Lower leg skin (tissue), 3 donors: ENCODE measurements around the gene MACF1.

ENCODE experiments used
- POLR2A ChIP-seq, 2 donors: fragments of 450-650 bp; IDR thresholded peaks; one replicate each; pipeline ENCODE4 v1.6.1; 2016 to 2017; ENCODE audit warnings: antibody characterized with exemption in 2 of 2, mild to moderate bottlenecking in 1 of 2, moderate library complexity in 1 of 2
- TF ChIP-seq, protein P1 (sequence below), 3 donors: fragments of 450-650 bp; IDR thresholded peaks; one replicate each; pipeline ENCODE4 v1.5.1; 2016; ENCODE audit warnings: antibody characterized with exemption in 3 of 3, mild to moderate bottlenecking in 3 of 3, moderate library complexity in 2 of 3

DNA sequence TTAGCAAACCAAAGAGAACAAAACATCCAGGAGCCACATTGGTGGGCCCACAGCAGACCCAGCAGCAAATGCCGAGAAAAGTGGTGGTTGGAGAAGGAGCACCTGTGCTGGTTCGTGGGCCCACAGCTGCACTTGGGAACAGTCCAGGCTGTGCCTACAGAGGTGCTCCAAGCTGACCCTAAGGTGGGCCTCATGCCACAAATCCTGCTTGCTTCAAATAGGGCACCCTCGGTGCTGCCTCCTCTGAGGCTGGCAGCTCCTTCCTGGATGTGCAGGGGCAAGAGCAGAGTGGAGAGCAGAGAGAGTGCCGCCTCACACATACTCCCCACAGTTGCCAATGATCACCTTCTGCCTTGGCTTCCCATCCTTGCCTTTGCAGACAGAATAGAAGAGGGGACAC lies 327.0 kb downstream of the MACF1 start:
- TF ChIP-seq, protein P1, sequence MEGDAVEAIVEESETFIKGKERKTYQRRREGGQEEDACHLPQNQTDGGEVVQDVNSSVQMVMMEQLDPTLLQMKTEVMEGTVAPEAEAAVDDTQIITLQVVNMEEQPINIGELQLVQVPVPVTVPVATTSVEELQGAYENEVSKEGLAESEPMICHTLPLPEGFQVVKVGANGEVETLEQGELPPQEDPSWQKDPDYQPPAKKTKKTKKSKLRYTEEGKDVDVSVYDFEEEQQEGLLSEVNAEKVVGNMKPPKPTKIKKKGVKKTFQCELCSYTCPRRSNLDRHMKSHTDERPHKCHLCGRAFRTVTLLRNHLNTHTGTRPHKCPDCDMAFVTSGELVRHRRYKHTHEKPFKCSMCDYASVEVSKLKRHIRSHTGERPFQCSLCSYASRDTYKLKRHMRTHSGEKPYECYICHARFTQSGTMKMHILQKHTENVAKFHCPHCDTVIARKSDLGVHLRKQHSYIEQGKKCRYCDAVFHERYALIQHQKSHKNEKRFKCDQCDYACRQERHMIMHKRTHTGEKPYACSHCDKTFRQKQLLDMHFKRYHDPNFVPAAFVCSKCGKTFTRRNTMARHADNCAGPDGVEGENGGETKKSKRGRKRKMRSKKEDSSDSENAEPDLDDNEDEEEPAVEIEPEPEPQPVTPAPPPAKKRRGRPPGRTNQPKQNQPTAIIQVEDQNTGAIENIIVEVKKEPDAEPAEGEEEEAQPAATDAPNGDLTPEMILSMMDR (IDR thresholded peaks at IDR 0.05): no peak
- TF ChIP-seq POLR2A (IDR thresholded peaks at IDR 0.05): no peak
